ENCODE measurements around the gene NMU. TPM values are rescaled to one million over a fixed set of nuclear protein-coding genes. Genes with fewer than 3 reads are reported as not detected.

Gene NMU
- total and polyA plus RNA-seq, 2 experiments from 2014 or later, result 40.2 to 96.3 TPM

- H3K27ac Mint-ChIP-seq, result no peak overlapping the region
- H3K4me2 ChIP-seq, result peak overlapping the region; percentile 97
- DNase-seq (ENCODE audit: low spot score) (peak; percentile 12), ATAC-seq (no peak)
- H3K9me3 Mint-ChIP-seq, result peaks cover 8% of the 10 kb centered on the region; the same call in 2 of the 3 replicates
- H3K27me3 ChIP-seq (ENCODE audit: insufficient read depth), result peaks cover 26% of the 10 kb centered on the region
- TF ChIP-seq EZH2 (IDR thresholded peaks at IDR 0.05; ENCODE audit: low read depth, unreplicated experiment), result no peak
- no peak for TF ChIP-seq CREB1 (CRISPR knock-in tag; IDR thresholded peaks at IDR 0.05; ENCODE audit: low read depth)
- TF ChIP-seq, protein P1, sequence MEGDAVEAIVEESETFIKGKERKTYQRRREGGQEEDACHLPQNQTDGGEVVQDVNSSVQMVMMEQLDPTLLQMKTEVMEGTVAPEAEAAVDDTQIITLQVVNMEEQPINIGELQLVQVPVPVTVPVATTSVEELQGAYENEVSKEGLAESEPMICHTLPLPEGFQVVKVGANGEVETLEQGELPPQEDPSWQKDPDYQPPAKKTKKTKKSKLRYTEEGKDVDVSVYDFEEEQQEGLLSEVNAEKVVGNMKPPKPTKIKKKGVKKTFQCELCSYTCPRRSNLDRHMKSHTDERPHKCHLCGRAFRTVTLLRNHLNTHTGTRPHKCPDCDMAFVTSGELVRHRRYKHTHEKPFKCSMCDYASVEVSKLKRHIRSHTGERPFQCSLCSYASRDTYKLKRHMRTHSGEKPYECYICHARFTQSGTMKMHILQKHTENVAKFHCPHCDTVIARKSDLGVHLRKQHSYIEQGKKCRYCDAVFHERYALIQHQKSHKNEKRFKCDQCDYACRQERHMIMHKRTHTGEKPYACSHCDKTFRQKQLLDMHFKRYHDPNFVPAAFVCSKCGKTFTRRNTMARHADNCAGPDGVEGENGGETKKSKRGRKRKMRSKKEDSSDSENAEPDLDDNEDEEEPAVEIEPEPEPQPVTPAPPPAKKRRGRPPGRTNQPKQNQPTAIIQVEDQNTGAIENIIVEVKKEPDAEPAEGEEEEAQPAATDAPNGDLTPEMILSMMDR (conservative IDR thresholded peaks at IDR 0.05; ENCODE audit: low read depth in 2 of 2), result no peak
- H4K20me1 ChIP-seq (replicated peaks; ENCODE audit: insufficient read depth), result no peaks in the 10 kb centered on the region
- peak overlapping the region; percentile 83 for H3K4me3 Mint-ChIP-seq
- H3K9me2 ChIP-seq (ENCODE audit: insufficient read depth), result no peaks in the 10 kb centered on the region
- peaks cover 50% of the 10 kb centered on the region for H3K4me1 Mint-ChIP-seq
- H3K4me1 ChIP-seq (ENCODE audit: insufficient read depth), result peaks cover 54% of the 10 kb centered on the region
- H3K27ac ChIP-seq (ENCODE audit: low read depth), result no peak overlapping the region
- H3F3A ChIP-seq (replicated peaks; ENCODE audit: low read depth), result no peaks in the 10 kb centered on the region
- no peaks in the 10 kb centered on the region for H3K36me3 ChIP-seq (ENCODE audit: insufficient read depth)
- peaks cover 12% of the 10 kb centered on the region for H3K27me3 Mint-ChIP-seq (ENCODE audit: insufficient read depth, low read depth, poor library complexity)
- peaks cover 24% of the 10 kb centered on the region for H3K79me2 ChIP-seq (replicated peaks; ENCODE audit: insufficient read depth)
- H3K36me3 Mint-ChIP-seq (ENCODE audit: low read depth), result peaks cover 20% of the 10 kb centered on the region
- H2AFZ ChIP-seq, result no peak overlapping the region
- H3K4me3 ChIP-seq, result peak overlapping the region; percentile 87
Observed at GRCh38 chr4:55633903-55634302, 2.2 kb downstream of the NMU start.

- no peak overlapping the region for H3K27ac Mint-ChIP-seq
- H3F3A ChIP-seq (replicated peaks; ENCODE audit: low read depth), result no peaks in the 10 kb centered on the region
- no peak for DNase-seq (ENCODE audit: low spot score)
- no peak for ATAC-seq
- no peaks in the 10 kb centered on the region for H4K20me1 ChIP-seq (replicated peaks; ENCODE audit: insufficient read depth)
- no peak overlapping the region for H3K4me2 ChIP-seq
- H3K27me3 ChIP-seq (ENCODE audit: insufficient read depth), result no peaks in the 10 kb centered on the region
- no peak overlapping the region for H3K27ac ChIP-seq (ENCODE audit: low read depth)
- H3K36me3 Mint-ChIP-seq (ENCODE audit: low read depth), result peaks cover 29% of the 10 kb centered on the region
- no peaks in the 10 kb centered on the region for H3K9me2 ChIP-seq (ENCODE audit: insufficient read depth)
- H3K4me3 ChIP-seq, result no peak overlapping the region
- H3K4me1 ChIP-seq (ENCODE audit: insufficient read depth), result no peaks in the 10 kb centered on the region
- peaks cover 10% of the 10 kb centered on the region for H3K79me2 ChIP-seq (replicated peaks; ENCODE audit: insufficient read depth)
- no peaks in the 10 kb centered on the region for H3K4me1 Mint-ChIP-seq
- no peak overlapping the region for H3K4me3 Mint-ChIP-seq
- peaks cover 6% of the 10 kb centered on the region; the same call in 1 of the 2 replicates for H3K36me3 ChIP-seq (ENCODE audit: insufficient read depth)
- H3K9me3 Mint-ChIP-seq, result peaks cover 3% of the 10 kb centered on the region; the same call in 2 of the 3 replicates
- peaks cover 3% of the 10 kb centered on the region for H3K27me3 Mint-ChIP-seq (ENCODE audit: insufficient read depth, low read depth, poor library complexity)
- TF ChIP-seq NANOG (IDR thresholded peaks at IDR 0.05; ENCODE audit: borderline replicate concordance) (no peak), EZH2 (IDR thresholded peaks at IDR 0.05; ENCODE audit: low read depth, unreplicated experiment) (no peak), ETS1 (IDR thresholded peaks at IDR 0.05) (no peak), STAT1 (IDR thresholded peaks at IDR 0.05; ENCODE audit: unreplicated experiment) (no peak), JUNB (IDR thresholded peaks at IDR 0.05; ENCODE audit: unreplicated experiment) (no peak), ZNF462 (CRISPR knock-in tag; IDR thresholded peaks at IDR 0.05) (no peak), CREB1 (CRISPR knock-in tag; IDR thresholded peaks at IDR 0.05; ENCODE audit: low read depth) (no peak)
- TF ChIP-seq, protein P1 (conservative IDR thresholded peaks at IDR 0.05; ENCODE audit: low read depth in 2 of 2), result no peak
- no peak overlapping the region for H2AFZ ChIP-seq
Observed at GRCh38 chr4:55625835-55626234, 10.3 kb downstream of the NMU start.

Data from GM23338 (cell line).